ENCODE results near the gene SOX13. TPM values are rescaled to one million over a fixed set of nuclear protein-coding genes. Genes with fewer than 3 reads are reported as not detected.

SOX13 gene
- total RNA-seq, 1 experiment from 2014 or later: 81.9 TPM

DNA sequence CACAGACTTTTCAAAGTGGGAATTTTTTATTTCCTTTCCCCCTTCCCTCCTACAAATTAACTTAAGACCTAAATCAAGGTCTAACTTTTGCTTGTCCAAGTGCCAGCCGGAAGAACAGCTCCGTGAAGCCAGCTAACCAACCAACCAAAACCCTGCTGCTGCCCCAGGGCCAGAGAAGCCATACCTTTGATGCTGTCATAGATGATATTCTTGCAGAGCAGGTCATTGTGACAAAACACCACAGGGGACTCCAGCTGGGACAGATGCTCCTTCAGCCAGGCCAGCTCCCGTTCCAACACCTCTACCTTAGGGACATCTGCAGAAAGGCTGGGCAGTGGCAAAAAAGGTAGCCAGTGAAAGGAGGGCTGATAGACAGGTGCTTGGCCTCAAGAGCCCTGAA is 68.2 kb downstream of the SOX13 start:
- Histone ChIP-seq H4K20me1 (ENCODE audit: low read length) (no peaks in the 10 kb centered on the region), H2AFZ (ENCODE audit: low read length) (no peak overlapping the region), H3K27ac (ENCODE audit: low read length) (no peak overlapping the region), H3K9me2 (replicated peaks; ENCODE audit: low read length) (no peaks in the 10 kb centered on the region), H3F3A (ENCODE audit: low read length, unreplicated experiment) (no peaks in the 10 kb centered on the region), H3K79me2 (ENCODE audit: low read length) (no peaks in the 10 kb centered on the region), H3K27me3 (ENCODE audit: low read length) (no peaks in the 10 kb centered on the region), H3K36me3 (ENCODE audit: low read depth, low read length) (no peaks in the 10 kb centered on the region), H3K9ac (ENCODE audit: low read length) (no peak overlapping the region), H3K4me3 (ENCODE audit: low read length) (no peak overlapping the region), H3K4me1 (ENCODE audit: insufficient read depth, low read length) (no peaks in the 10 kb centered on the region), H3K9me3 (ENCODE audit: low read length) (no peaks in the 10 kb centered on the region), H3K4me2 (ENCODE audit: low read length) (no peak overlapping the region)
- TF ChIP-seq, protein P1, sequence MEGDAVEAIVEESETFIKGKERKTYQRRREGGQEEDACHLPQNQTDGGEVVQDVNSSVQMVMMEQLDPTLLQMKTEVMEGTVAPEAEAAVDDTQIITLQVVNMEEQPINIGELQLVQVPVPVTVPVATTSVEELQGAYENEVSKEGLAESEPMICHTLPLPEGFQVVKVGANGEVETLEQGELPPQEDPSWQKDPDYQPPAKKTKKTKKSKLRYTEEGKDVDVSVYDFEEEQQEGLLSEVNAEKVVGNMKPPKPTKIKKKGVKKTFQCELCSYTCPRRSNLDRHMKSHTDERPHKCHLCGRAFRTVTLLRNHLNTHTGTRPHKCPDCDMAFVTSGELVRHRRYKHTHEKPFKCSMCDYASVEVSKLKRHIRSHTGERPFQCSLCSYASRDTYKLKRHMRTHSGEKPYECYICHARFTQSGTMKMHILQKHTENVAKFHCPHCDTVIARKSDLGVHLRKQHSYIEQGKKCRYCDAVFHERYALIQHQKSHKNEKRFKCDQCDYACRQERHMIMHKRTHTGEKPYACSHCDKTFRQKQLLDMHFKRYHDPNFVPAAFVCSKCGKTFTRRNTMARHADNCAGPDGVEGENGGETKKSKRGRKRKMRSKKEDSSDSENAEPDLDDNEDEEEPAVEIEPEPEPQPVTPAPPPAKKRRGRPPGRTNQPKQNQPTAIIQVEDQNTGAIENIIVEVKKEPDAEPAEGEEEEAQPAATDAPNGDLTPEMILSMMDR (conservative IDR thresholded peaks at IDR 0.05; ENCODE audit: low read depth, low read length): no peak
- TF ChIP-seq EZH2 (IDR thresholded peaks at IDR 0.05; ENCODE audit: low read length, unreplicated experiment): no peak
- no peak for TF ChIP-seq EZH2phosphoT487 (IDR thresholded peaks at IDR 0.05; ENCODE audit: borderline replicate concordance, low read length)
- ChIA-PET POLR2A (ENCODE audit: unreplicated experiment) (no interaction called here), CTCF (no interaction called here)
- DNase-seq: no peak
- no peak for ATAC-seq
- BruUV-seq (replicated peaks): no TSS peak
- intact Hi-C loops (cut with micrococcal nuclease): no loop called here

DNA sequence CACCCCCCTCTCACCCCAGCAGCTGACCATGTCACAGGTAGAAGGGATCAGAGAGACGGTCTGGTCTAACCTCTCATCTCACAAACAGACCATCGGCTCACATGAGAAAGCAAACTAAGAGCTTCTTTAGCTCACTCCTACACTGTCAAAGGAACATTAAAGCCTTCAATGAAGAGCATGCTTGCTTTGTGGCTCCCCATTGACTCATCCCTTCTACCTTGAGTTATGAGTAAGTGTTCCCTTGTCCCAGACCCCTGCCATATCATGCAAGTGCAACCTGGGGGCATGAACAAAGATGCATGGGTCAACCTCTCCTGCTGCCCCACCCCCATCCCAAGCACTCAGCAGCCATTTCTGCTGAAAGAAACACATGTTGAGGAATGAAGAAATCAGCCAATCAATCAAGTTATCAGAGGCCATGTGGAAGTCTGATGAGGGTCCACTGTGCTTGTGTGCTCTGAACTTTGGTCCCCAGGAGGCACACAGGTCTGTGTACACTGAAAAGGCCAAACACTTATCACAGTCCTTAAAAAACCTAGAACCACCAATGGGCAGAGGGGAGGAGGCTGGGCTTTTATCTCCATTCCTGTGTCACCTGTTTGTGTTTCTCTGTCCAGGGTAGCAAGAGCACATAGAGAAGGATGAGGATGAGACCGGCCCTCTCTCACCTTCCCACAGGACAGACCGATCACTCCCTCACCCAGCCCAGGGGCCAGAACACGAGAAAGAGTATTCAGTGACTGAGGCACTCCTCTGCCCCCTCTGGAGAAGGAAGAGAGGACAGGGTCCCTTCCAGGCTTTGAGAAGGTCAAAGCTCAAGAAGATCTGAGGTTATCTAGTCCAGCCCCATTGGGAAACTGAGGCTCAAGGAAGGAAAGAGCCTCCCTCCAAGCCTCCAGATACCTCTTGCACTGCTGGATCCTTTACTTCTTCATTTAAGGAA is 69.4 kb downstream of the SOX13 start:
- Histone ChIP-seq H3K9me2 (replicated peaks; ENCODE audit: low read length) (no peaks in the 10 kb centered on the region), H3K27me3 (ENCODE audit: low read length) (no peaks in the 10 kb centered on the region), H3K9ac (ENCODE audit: low read length) (no peak overlapping the region), H3K4me2 (ENCODE audit: low read length) (no peak overlapping the region), H3K36me3 (ENCODE audit: low read depth, low read length) (no peaks in the 10 kb centered on the region), H3K4me1 (ENCODE audit: insufficient read depth, low read length) (no peaks in the 10 kb centered on the region), H3K27ac (ENCODE audit: low read length) (no peak overlapping the region), H3F3A (ENCODE audit: low read length, unreplicated experiment) (no peaks in the 10 kb centered on the region), H3K9me3 (ENCODE audit: low read length) (no peaks in the 10 kb centered on the region), H4K20me1 (ENCODE audit: low read length) (no peaks in the 10 kb centered on the region), H2AFZ (ENCODE audit: low read length) (no peak overlapping the region), H3K79me2 (ENCODE audit: low read length) (no peaks in the 10 kb centered on the region), H3K4me3 (ENCODE audit: low read length) (no peak overlapping the region)
- no TSS peak for BruUV-seq (replicated peaks)
- ChIA-PET POLR2A (ENCODE audit: unreplicated experiment) (no interaction called here), CTCF (interaction anchor here (0.6 kb wide), 1 partner anchor 1463 kb away, joined by 5 read pairs; no protein-coding TSS in a partner anchor)
- DNase-seq (no peak), ATAC-seq (no peak)
- TF ChIP-seq EZH2 (IDR thresholded peaks at IDR 0.05; ENCODE audit: low read length, unreplicated experiment): no peak
- TF ChIP-seq EZH2phosphoT487 (IDR thresholded peaks at IDR 0.05; ENCODE audit: borderline replicate concordance, low read length): no peak
- TF ChIP-seq, protein P1 (conservative IDR thresholded peaks at IDR 0.05; ENCODE audit: low read depth, low read length): no peak
- intact Hi-C loops (cut with micrococcal nuclease): no loop called here

Measured in PC-3 (cell line).